CD4-positive, alpha-beta T cell (primary cell): ENCODE measurements around the gene GATD1. TPM values are rescaled to one million over a fixed set of nuclear protein-coding genes. Genes with fewer than 3 reads are reported as not detected.

ENCODE experiments used
- total RNA-seq, 174 experiments: library from RNA in 2 of 174; stranded (reverse) in 2 of 174; gene quantifications; one replicate each; pipeline ENCODE4 v1.2.3 and lab custom pipeline; 2021 to 2026

The GATD1 gene
- total RNA-seq, 2 experiments from 2014 or later, result 14.7 to 16.1 TPM

Other genes with a start within 250 kb of the GATD1 start
- gene HRAS, start 241.9 kb downstream of the GATD1 start, total RNA-seq, result 10 to 100 TPM; 23.7 to 23.9 TPM
- 1 to 10 TPM; 2.4 TPM for gene LRRC56, start 240.0 kb downstream of the GATD1 start, total RNA-seq
- 10 to 100 TPM in 1 of 2 experiments, 1 to 10 TPM in 1; 8.2 to 10.3 TPM for gene LMNTD2, start 216.7 kb downstream of the GATD1 start, total RNA-seq
- gene RASSF7, start 216.5 kb downstream of the GATD1 start, total RNA-seq, result 10 to 100 TPM; 14.1 to 15.7 TPM
- gene PHRF1, start 201.0 kb downstream of the GATD1 start, total RNA-seq, result 10 to 100 TPM; 37.1 to 37.6 TPM
- gene IRF7, start 161.5 kb downstream of the GATD1 start, total RNA-seq, result 10 to 100 TPM; 36.5 to 37.7 TPM
- gene CDHR5, start 152.5 kb downstream of the GATD1 start, total RNA-seq, result not detected
- not detected for gene SCT, start 150.3 kb downstream of the GATD1 start, total RNA-seq
- gene DRD4, start 140.2 kb downstream of the GATD1 start, total RNA-seq, result under 1 TPM; 0.70 to 0.82 TPM
- 10 to 100 TPM; 68.4 to 79.6 TPM for gene DEAF1, start 82.3 kb downstream of the GATD1 start, total RNA-seq
- gene TMEM80, start 81.7 kb downstream of the GATD1 start, total RNA-seq, result 10 to 100 TPM; 21.0 to 22.0 TPM
- 1 to 10 TPM; 3.5 to 4.0 TPM for gene EPS8L2, start 71.3 kb downstream of the GATD1 start, total RNA-seq
- 10 to 100 TPM; 26.2 to 27.7 TPM for gene TALDO1, start 30.0 kb downstream of the GATD1 start, total RNA-seq
- not detected for gene CEND1, start 12.6 kb upstream of the GATD1 start, total RNA-seq
- 10 to 100 TPM in 1 of 2 experiments, 1 to 10 TPM in 1; 9.1 to 11.1 TPM for gene SLC25A22, start 20.8 kb upstream of the GATD1 start, total RNA-seq
- gene PIDD1, start 27.7 kb upstream of the GATD1 start, total RNA-seq, result 10 to 100 TPM; 32.6 to 33.0 TPM
- 1,000 to 10,000 TPM; 5,234 to 5,390 TPM for gene RPLP2, start 32.5 kb upstream of the GATD1 start, total RNA-seq
- 100 to 1,000 TPM; 202 to 220 TPM for gene PNPLA2, start 41.4 kb upstream of the GATD1 start, total RNA-seq
- under 1 TPM in 1 of 2 experiments, not detected in 1; 0.33 TPM for gene CRACR2B, start 50.4 kb upstream of the GATD1 start, total RNA-seq
- 10 to 100 TPM; 20.2 to 20.8 TPM for gene CD151, start 55.5 kb upstream of the GATD1 start, total RNA-seq
- 10 to 100 TPM; 19.6 to 19.8 TPM for gene POLR2L, start 65.0 kb upstream of the GATD1 start, total RNA-seq
- 1 to 10 TPM; 1.6 to 2.0 TPM for gene TSPAN4, start 65.4 kb upstream of the GATD1 start, total RNA-seq
- 10 to 100 TPM; 17.1 to 22.8 TPM for gene CHID1, start 133.3 kb upstream of the GATD1 start, total RNA-seq
- 10 to 100 TPM; 45.9 to 46.6 TPM for gene AP2A2, start 148.4 kb upstream of the GATD1 start, total RNA-seq